Measurements from ENCODE around the gene UBE2D2. TPM values are rescaled to one million over a fixed set of nuclear protein-coding genes. Genes with fewer than 3 reads are reported as not detected.

The UBE2D2 gene
- total and polyA plus RNA-seq, 10 of the 15 experiments (the other 5 are each of a cell fraction or from before 2014, with no cell fraction given), result 58.6 to 245 (median 128) TPM

DNA sequence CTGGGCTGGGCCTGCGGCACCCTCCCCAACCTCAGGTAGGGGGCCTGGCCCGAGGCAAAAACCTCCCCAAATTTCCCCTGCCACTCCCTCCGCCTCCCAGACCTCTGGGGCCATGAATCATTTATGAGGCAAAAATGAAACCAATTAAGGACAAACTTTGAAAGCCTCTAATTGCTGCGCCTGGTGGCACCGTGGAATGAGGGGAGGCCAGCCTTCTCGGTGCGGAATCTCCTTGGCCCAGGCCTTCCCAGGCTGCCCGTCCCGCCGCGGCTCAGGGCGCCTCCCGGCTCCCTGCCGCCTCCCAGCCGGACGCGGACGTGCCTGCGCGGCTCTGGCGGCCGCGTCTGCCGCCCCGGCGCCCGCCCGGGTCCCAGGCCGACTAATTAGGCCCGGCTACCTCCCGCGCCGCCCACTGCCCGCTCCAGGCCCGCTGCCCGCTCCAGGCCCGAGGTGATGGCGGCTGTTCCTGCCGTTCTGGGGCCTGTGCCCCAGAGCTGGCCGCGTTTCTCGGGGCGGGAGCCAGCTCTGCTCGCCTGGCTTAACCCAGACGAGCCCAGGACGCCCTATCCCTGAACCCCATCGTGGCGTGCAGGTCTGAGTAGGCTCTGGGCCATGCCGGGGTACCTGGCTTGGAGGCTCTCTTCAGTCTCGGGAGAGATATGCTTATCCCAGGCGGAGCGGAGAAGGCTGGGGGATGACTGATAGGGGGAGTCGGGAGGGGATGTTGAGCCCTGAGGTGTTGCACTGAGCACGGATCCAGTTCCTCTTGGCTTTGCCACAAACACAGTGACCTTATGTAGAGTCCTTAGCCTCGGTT lies 107.1 kb downstream of the UBE2D2 start:
- intact Hi-C loops (cut with micrococcal nuclease; ENCODE audit: unreplicated experiment), result no loop called here
- Histone ChIP-seq H3K4me1 (ENCODE audit: control insufficient read depth, insufficient read depth, low read length) (peaks cover 76% of the 10 kb centered on the region), H3K9ac (ENCODE audit: control insufficient read depth, insufficient read depth, low read length) (peak overlapping the region; percentile 93), H3K27ac (ENCODE audit: control insufficient read depth, insufficient read depth) (peak overlapping the region; percentile 99), H3K79me2 (ENCODE audit: control insufficient read depth, insufficient read depth, low read length) (peaks cover 98% of the 10 kb centered on the region), H3K4me3 (peak overlapping the region; percentile 84), H3K36me3 (ENCODE audit: control insufficient read depth in 2 of 2, insufficient read depth in 2 of 2, low read length in 1 of 2) (peaks cover 6 to 16% of the 10 kb centered on the region in 2 experiments; a peak in 3 of 4 replicates), H3K4me2 (ENCODE audit: control insufficient read depth, insufficient read depth) (peak overlapping the region; percentile 92), H3K9me3 (replicated peaks; ENCODE audit: control insufficient read depth, insufficient read depth, low read length) (no peaks in the 10 kb centered on the region), H3K27me3 (replicated peaks in 1 of 2; ENCODE audit: control insufficient read depth in 2 of 2, insufficient read depth in 2 of 2, low read length in 1 of 2) (no peaks in the 10 kb centered on the region), H2AFZ (ENCODE audit: control insufficient read depth, low read depth, low read length) (no peak overlapping the region; the same call in 1 of the 2 replicates), H4K20me1 (ENCODE audit: control insufficient read depth, insufficient read depth) (peaks cover 4% of the 10 kb centered on the region; the same call in 1 of the 2 replicates)
- TSS peak; percentile 40 for BruUV-seq (replicated peaks)
- SMC1A ChIA-PET (ENCODE audit: uncharacterized antibody, unreplicated experiment), result interaction anchor here (0.9 to 13.6 kb wide), 7 partner anchors 8 to 102 kb away, joined by 3 to 151 read pairs (median 34); partner anchors contain the start of gene CXXC5
- ATAC-seq, result peak; percentile 6
- no peak for DNase-seq (ENCODE audit: low read depth, low spot score)
- POLR2A ChIA-PET, result interaction anchor here (0.6 to 16.9 kb wide), 11 partner anchors 9 to 101 kb away, joined by 3 to 163 read pairs (median 22); partner anchors contain the start of gene CXXC5
- RAD21 ChIA-PET (ENCODE audit: unreplicated experiment), result interaction anchor here (0.6 to 14.6 kb wide), 11 partner anchors 9 to 103 kb away, joined by 3 to 186 read pairs (median 24); partner anchors contain the start of gene CXXC5
- FAIRE-seq, result peak; percentile 7
- CTCF ChIA-PET, result interaction anchor here (1.0 to 13.8 kb wide), 7 partner anchors 9 to 98 kb away, joined by 3 to 186 read pairs (median 24); no protein-coding TSS in a partner anchor
- in situ Hi-C loops (cut with MboI), result no loop called here
- 1% methylated on average over 44 of the region's 55 CpGs for WGBS (ENCODE audit: insufficient coverage, insufficient replicate concordance, low lambda C conversion rate, missing lambda C conversion rate)
- TF ChIP-seq KLF5 (IDR thresholded peaks at IDR 0.05; ENCODE audit: partially characterized antibody), result no peak
- TF ChIP-seq, protein P1, sequence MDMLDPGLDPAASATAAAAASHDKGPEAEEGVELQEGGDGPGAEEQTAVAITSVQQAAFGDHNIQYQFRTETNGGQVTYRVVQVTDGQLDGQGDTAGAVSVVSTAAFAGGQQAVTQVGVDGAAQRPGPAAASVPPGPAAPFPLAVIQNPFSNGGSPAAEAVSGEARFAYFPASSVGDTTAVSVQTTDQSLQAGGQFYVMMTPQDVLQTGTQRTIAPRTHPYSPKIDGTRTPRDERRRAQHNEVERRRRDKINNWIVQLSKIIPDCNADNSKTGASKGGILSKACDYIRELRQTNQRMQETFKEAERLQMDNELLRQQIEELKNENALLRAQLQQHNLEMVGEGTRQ (IDR thresholded peaks at IDR 0.05; ENCODE audit: borderline replicate concordance, low read depth, low read length), result no peak
- TF ChIP-seq SREBF1 (IDR thresholded peaks at IDR 0.05; ENCODE audit: low read length), result no peak
- TF ChIP-seq, protein P2, sequence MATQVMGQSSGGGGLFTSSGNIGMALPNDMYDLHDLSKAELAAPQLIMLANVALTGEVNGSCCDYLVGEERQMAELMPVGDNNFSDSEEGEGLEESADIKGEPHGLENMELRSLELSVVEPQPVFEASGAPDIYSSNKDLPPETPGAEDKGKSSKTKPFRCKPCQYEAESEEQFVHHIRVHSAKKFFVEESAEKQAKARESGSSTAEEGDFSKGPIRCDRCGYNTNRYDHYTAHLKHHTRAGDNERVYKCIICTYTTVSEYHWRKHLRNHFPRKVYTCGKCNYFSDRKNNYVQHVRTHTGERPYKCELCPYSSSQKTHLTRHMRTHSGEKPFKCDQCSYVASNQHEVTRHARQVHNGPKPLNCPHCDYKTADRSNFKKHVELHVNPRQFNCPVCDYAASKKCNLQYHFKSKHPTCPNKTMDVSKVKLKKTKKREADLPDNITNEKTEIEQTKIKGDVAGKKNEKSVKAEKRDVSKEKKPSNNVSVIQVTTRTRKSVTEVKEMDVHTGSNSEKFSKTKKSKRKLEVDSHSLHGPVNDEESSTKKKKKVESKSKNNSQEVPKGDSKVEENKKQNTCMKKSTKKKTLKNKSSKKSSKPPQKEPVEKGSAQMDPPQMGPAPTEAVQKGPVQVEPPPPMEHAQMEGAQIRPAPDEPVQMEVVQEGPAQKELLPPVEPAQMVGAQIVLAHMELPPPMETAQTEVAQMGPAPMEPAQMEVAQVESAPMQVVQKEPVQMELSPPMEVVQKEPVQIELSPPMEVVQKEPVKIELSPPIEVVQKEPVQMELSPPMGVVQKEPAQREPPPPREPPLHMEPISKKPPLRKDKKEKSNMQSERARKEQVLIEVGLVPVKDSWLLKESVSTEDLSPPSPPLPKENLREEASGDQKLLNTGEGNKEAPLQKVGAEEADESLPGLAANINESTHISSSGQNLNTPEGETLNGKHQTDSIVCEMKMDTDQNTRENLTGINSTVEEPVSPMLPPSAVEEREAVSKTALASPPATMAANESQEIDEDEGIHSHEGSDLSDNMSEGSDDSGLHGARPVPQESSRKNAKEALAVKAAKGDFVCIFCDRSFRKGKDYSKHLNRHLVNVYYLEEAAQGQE (IDR thresholded peaks at IDR 0.05; ENCODE audit: low read depth, low read length), result no peak
- TF ChIP-seq CBFB (IDR thresholded peaks at IDR 0.05; ENCODE audit: low read depth), result 0 out of 2 replicates have a peak, but pooled peaks have one; percentile 10
- no peak for TF ChIP-seq TCF7 (IDR thresholded peaks at IDR 0.05; ENCODE audit: borderline replicate concordance)
- no peak for TF ChIP-seq ZNF384 (IDR thresholded peaks at IDR 0.05; ENCODE audit: borderline replicate concordance, low read depth, low read length)
- TF ChIP-seq POLR2AphosphoS5 (IDR thresholded peaks at IDR 0.05; ENCODE audit: low read length), result peak; percentile 47; the same call in 1 of the 2 replicates
- TF ChIP-seq DPF2 (IDR thresholded peaks at IDR 0.05), result peak; percentile 91
- TF ChIP-seq, protein P3, sequence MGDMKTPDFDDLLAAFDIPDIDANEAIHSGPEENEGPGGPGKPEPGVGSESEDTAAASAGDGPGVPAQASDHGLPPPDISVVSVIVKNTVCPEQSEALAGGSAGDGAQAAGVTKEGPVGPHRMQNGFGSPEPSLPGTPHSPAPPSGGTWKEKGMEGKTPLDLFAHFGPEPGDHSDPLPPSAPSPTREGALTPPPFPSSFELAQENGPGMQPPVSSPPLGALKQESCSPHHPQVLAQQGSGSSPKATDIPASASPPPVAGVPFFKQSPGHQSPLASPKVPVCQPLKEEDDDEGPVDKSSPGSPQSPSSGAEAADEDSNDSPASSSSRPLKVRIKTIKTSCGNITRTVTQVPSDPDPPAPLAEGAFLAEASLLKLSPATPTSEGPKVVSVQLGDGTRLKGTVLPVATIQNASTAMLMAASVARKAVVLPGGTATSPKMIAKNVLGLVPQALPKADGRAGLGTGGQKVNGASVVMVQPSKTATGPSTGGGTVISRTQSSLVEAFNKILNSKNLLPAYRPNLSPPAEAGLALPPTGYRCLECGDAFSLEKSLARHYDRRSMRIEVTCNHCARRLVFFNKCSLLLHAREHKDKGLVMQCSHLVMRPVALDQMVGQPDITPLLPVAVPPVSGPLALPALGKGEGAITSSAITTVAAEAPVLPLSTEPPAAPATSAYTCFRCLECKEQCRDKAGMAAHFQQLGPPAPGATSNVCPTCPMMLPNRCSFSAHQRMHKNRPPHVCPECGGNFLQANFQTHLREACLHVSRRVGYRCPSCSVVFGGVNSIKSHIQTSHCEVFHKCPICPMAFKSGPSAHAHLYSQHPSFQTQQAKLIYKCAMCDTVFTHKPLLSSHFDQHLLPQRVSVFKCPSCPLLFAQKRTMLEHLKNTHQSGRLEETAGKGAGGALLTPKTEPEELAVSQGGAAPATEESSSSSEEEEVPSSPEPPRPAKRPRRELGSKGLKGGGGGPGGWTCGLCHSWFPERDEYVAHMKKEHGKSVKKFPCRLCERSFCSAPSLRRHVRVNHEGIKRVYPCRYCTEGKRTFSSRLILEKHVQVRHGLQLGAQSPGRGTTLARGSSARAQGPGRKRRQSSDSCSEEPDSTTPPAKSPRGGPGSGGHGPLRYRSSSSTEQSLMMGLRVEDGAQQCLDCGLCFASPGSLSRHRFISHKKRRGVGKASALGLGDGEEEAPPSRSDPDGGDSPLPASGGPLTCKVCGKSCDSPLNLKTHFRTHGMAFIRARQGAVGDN (IDR thresholded peaks at IDR 0.05), result peak; percentile 75
- TF ChIP-seq PBX3 (IDR thresholded peaks at IDR 0.05; ENCODE audit: insufficient replicate concordance, low read depth, low read length), result peak; percentile 38
- TF ChIP-seq EZH2 (IDR thresholded peaks at IDR 0.05; ENCODE audit: borderline replicate concordance, control insufficient read depth, low read depth, low read length), result no peak
